CD14-positive monocyte (primary cell): ENCODE measurements around the gene SPTBN4. TPM values are rescaled to one million over a fixed set of nuclear protein-coding genes. Genes with fewer than 3 reads are reported as not detected.

Source experiments
- DNase-seq, 3 donors: peaks; one replicate each; pipeline ENCODE4 v3.0.0-alpha.2; 2011 to 2022
- H2AFZ ChIP-seq: 2 replicates; pipeline ENCODE4 v1.6.0; 2012; ENCODE audit warnings: mild to moderate bottlenecking, low read depth, low read length, inconsistent platforms; ENCODE audit not compliant: insufficient read depth, poor library complexity, severe bottlenecking
- H3K27ac ChIP-seq, 2 donors: 1 replicate in 1 of 2; 2 replicates in 1 of 2; pipeline ENCODE4 v1.5.1; 2012 to 2013; ENCODE audit warnings: low read length in 2 of 2, control low read depth in 1 of 2, inconsistent platforms in 1 of 2, low read depth in 1 of 2, mild to moderate bottlenecking in 1 of 2
- H3K27me3 ChIP-seq, 2 donors: one replicate each; pipeline versions ENCODE4 v1.6.0 to v1.6.1; 2011 to 2013; ENCODE audit warnings: low read length in 2 of 2; ENCODE audit not compliant: control insufficient read depth in 2 of 2, insufficient read depth in 2 of 2
- H3K36me3 ChIP-seq, 2 donors: replicated peaks in 1 of 2; 1 replicate in 1 of 2; 2 replicates in 1 of 2; pipeline versions ENCODE4 v1.5.1 to v1.6.1; 2012 to 2013; ENCODE audit warnings: low read length in 2 of 2, control low read depth in 1 of 2, inconsistent platforms in 1 of 2, mild to moderate bottlenecking in 1 of 2; ENCODE audit not compliant: insufficient read depth in 2 of 2, control insufficient read depth in 1 of 2
- H3K4me1 ChIP-seq, 2 donors: 1 replicate in 1 of 2; 2 replicates in 1 of 2; pipeline versions ENCODE4 v1.5.1 to v1.6.1; 2012 to 2013; ENCODE audit warnings: low read length in 2 of 2, control low read depth in 1 of 2, inconsistent platforms in 1 of 2, mild to moderate bottlenecking in 1 of 2, moderate library complexity in 1 of 2; ENCODE audit not compliant: insufficient read depth in 2 of 2, control insufficient read depth in 1 of 2
- H3K4me2 ChIP-seq: replicated peaks from 2 replicates; pipeline ENCODE3; 2012; ENCODE audit warnings: low read length, moderate library complexity, mild to moderate bottlenecking; ENCODE audit not compliant: poor library complexity, severe bottlenecking; ENCODE audit errors: extremely low read depth
- H3K4me3 ChIP-seq, 3 experiments: fragments of 200-600 bp in 1 of 3; sonication (generic) in 1 of 3; replicated peaks in 1 of 3; 1 replicate in 2 of 3; 2 replicates in 1 of 3; pipeline ENCODE4 v1.5.1; 2011 to 2013; ENCODE audit warnings: low read length in 3 of 3, mild to moderate bottlenecking in 3 of 3, control low read depth in 2 of 3, low read depth in 2 of 3, inconsistent platforms in 1 of 3, moderate library complexity in 1 of 3
- H3K79me2 ChIP-seq: 2 replicates; pipeline ENCODE4 v1.6.0; 2012; ENCODE audit warnings: mild to moderate bottlenecking, control low read depth, inconsistent platforms, low read length, moderate library complexity; ENCODE audit not compliant: insufficient read depth
- H3K9ac ChIP-seq: 2 replicates; pipeline ENCODE4 v1.6.0; 2017; ENCODE audit warnings: low read length, mild to moderate bottlenecking; ENCODE audit not compliant: insufficient read depth, poor library complexity, severe bottlenecking
- H3K9me3 ChIP-seq, 2 donors: replicated peaks in 1 of 2; 1 replicate in 1 of 2; 2 replicates in 1 of 2; pipeline versions ENCODE4 v1.5.1 to v1.6.1; 2012 to 2013; ENCODE audit warnings: low read length in 2 of 2, control low read depth in 1 of 2; ENCODE audit not compliant: control insufficient read depth in 1 of 2, insufficient read depth in 1 of 2
- H4K20me1 ChIP-seq: 2 replicates; pipeline ENCODE4 v1.6.0; 2012; ENCODE audit warnings: mild to moderate bottlenecking, low read length, control low read depth, moderate library complexity; ENCODE audit not compliant: insufficient read depth
- H3K27ac Mint-ChIP-seq, 7 donors: one replicate each; pipeline ENCODE4 v1.8.0; 2020; ENCODE audit warnings: mild to moderate bottlenecking in 7 of 7, mixed read lengths in 7 of 7, moderate library complexity in 6 of 7, inconsistent platforms in 2 of 7
- H3K27me3 Mint-ChIP-seq, 3 donors: one replicate each; pipeline ENCODE4 v1.8.0; 2021 to 2022; ENCODE audit warnings: low read depth in 3 of 3, mild to moderate bottlenecking in 3 of 3, mixed read lengths in 3 of 3, moderate library complexity in 3 of 3, inconsistent platforms in 1 of 3
- H3K36me3 Mint-ChIP-seq, 2 donors: one replicate each; pipeline ENCODE4 v1.8.0; 2020; ENCODE audit warnings: mixed read lengths in 2 of 2, inconsistent platforms in 1 of 2, mild to moderate bottlenecking in 1 of 2
- H3K4me1 Mint-ChIP-seq: one replicate; pipeline ENCODE4 v1.8.0; 2020; ENCODE audit warnings: mild to moderate bottlenecking, mixed read lengths
- H3K4me3 Mint-ChIP-seq, 2 donors: one replicate each; pipeline ENCODE4 v1.8.0; 2020; ENCODE audit warnings: mild to moderate bottlenecking in 2 of 2, mixed read lengths in 2 of 2, moderate library complexity in 1 of 2
- H3K9me3 Mint-ChIP-seq, 7 donors: one replicate each; pipeline ENCODE4 v1.8.0; 2020 to 2022; ENCODE audit warnings: mixed read lengths in 7 of 7, mild to moderate bottlenecking in 6 of 7, moderate library complexity in 6 of 7, inconsistent platforms in 2 of 7
- CTCF ChIP-seq: fragments of 200-600 bp; IDR thresholded peaks from one replicate; pipeline ENCODE4 v1.8.0; 2022; ENCODE audit warnings: antibody characterized with exemption, mild to moderate bottlenecking
- WGBS: methylation state at CpG from one replicate; pipeline ENCODE4 v1.1.5; 2013; ENCODE audit warnings: missing lambda C conversion rate; ENCODE audit not compliant: insufficient coverage; 5-methylcytosine and 5-hydroxymethylcytosine counted together
- intact Hi-C, 2 donors: fragments of 100-400 bp; cut with micrococcal nuclease; formaldehyde crosslinking; loops; one replicate each; pipeline versions ENCODE4 v1.15.0 to v1.15.1; 2023
- polyA plus RNA-seq, 3 donors: library from polyadenylated mRNA; depleted of rRNA in 1 of 3; unstranded in 2 of 3; stranded (reverse) in 1 of 3; fragments of 300-500 nt in 2 of 3; fragments of >200 nt in 1 of 3; fragmentation: Illumina TruSeq in 2 of 3; gene quantifications; 1 replicate in 2 of 3; 2 replicates in 1 of 3; pipeline ENCODE4 v1.2.3, GENCODE V29; 2012 to 2021

The SPTBN4 gene
- polyA plus RNA-seq, 3 donors, result 0.07 TPM; not detected in 2

- Mint-ChIP-seq H3K9me3 (peaks cover 0 to 2% (median 0%) of the 10 kb centered on the region in 7 donors), H3K27me3 (peaks cover 0 to 2% (median 0%) of the 10 kb centered on the region in 3 donors), H3K4me1 (no peaks in the 10 kb centered on the region), H3K27ac (peak overlapping the region in 1 of 7 donors; percentile 73), H3K36me3 (peaks cover 39 to 52% of the 10 kb centered on the region in 2 donors), H3K4me3 (no peak overlapping the region)
- Histone ChIP-seq H3K79me2 (no peaks in the 10 kb centered on the region), H2AFZ (no peak overlapping the region), H3K9ac (no peak overlapping the region), H3K4me2 (no peak overlapping the region), H3K36me3 (peaks cover 6 to 43% of the 10 kb centered on the region in 2 donors), H3K4me1 (no peaks in the 10 kb centered on the region), H4K20me1 (no peaks in the 10 kb centered on the region), H3K4me3 (no peak overlapping the region), H3K27ac (no peak overlapping the region), H3K9me3 (no peaks in the 10 kb centered on the region), H3K27me3 (no peaks in the 10 kb centered on the region)
- WGBS, result 93% methylated on average over 21 of the region's 24 CpGs
- DNase-seq, result no peak
- no peak for TF ChIP-seq CTCF
- intact Hi-C loops, result no loop called here
Measured at GRCh38 chr19:40621966-40622772, 155.4 kb downstream of the SPTBN4 start.

- Histone ChIP-seq H3K4me3 (no peak overlapping the region), H3K36me3 (peaks cover 6 to 43% of the 10 kb centered on the region in 2 donors), H2AFZ (no peak overlapping the region), H3K27me3 (no peaks in the 10 kb centered on the region), H3K9me3 (no peaks in the 10 kb centered on the region), H4K20me1 (no peaks in the 10 kb centered on the region), H3K9ac (no peak overlapping the region), H3K79me2 (no peaks in the 10 kb centered on the region), H3K4me1 (no peaks in the 10 kb centered on the region), H3K4me2 (no peak overlapping the region), H3K27ac (no peak overlapping the region)
- WGBS, result 97% methylated on average over 3 of the region's 7 CpGs
- no peak overlapping the region for H3K4me3 Mint-ChIP-seq
- H3K9me3 Mint-ChIP-seq, result peaks cover 0 to 2% (median 0%) of the 10 kb centered on the region in 7 donors
- H3K36me3 Mint-ChIP-seq, result peaks cover 39 to 52% of the 10 kb centered on the region in 2 donors
- TF ChIP-seq CTCF, result no peak
- peak overlapping the region in 1 of 7 donors; percentile 73 for H3K27ac Mint-ChIP-seq
- no peaks in the 10 kb centered on the region for H3K27me3 Mint-ChIP-seq
- DNase-seq, result no peak
- no peaks in the 10 kb centered on the region for H3K4me1 Mint-ChIP-seq
- intact Hi-C loops, result no loop called here
Measured at GRCh38 chr19:40622773-40623075, 155.9 kb downstream of the SPTBN4 start.
